ENCODE results near the gene TIAL1. TPM values are rescaled to one million over a fixed set of nuclear protein-coding genes. Genes with fewer than 3 reads are reported as not detected.

Gene TIAL1
- total RNA-seq, 1 experiment from 2014 or later: 220 TPM

DNA sequence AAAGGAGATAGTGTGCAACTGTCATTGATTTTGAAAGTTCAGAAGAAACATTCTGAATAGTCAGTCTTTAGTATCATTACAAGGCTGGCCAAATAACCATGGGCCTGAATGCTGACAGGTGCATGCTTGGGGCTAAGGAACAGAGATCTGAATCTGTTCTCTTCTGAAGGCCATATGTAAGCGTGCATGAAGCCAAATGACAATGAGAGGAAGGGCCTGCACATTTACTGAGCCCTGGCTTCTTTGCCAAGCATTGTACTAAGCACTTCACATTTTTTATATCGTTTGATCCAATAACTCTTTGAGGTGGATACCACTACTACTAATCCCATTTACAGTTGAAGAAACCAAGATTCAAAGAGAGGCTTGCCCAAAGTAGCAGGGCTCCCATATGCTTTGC, 22.5 kb upstream of the TIAL1 start (continued):
- TF ChIP-seq, protein P1, sequence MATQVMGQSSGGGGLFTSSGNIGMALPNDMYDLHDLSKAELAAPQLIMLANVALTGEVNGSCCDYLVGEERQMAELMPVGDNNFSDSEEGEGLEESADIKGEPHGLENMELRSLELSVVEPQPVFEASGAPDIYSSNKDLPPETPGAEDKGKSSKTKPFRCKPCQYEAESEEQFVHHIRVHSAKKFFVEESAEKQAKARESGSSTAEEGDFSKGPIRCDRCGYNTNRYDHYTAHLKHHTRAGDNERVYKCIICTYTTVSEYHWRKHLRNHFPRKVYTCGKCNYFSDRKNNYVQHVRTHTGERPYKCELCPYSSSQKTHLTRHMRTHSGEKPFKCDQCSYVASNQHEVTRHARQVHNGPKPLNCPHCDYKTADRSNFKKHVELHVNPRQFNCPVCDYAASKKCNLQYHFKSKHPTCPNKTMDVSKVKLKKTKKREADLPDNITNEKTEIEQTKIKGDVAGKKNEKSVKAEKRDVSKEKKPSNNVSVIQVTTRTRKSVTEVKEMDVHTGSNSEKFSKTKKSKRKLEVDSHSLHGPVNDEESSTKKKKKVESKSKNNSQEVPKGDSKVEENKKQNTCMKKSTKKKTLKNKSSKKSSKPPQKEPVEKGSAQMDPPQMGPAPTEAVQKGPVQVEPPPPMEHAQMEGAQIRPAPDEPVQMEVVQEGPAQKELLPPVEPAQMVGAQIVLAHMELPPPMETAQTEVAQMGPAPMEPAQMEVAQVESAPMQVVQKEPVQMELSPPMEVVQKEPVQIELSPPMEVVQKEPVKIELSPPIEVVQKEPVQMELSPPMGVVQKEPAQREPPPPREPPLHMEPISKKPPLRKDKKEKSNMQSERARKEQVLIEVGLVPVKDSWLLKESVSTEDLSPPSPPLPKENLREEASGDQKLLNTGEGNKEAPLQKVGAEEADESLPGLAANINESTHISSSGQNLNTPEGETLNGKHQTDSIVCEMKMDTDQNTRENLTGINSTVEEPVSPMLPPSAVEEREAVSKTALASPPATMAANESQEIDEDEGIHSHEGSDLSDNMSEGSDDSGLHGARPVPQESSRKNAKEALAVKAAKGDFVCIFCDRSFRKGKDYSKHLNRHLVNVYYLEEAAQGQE (IDR thresholded peaks at IDR 0.05; ENCODE audit: low read depth): no peak

DNA sequence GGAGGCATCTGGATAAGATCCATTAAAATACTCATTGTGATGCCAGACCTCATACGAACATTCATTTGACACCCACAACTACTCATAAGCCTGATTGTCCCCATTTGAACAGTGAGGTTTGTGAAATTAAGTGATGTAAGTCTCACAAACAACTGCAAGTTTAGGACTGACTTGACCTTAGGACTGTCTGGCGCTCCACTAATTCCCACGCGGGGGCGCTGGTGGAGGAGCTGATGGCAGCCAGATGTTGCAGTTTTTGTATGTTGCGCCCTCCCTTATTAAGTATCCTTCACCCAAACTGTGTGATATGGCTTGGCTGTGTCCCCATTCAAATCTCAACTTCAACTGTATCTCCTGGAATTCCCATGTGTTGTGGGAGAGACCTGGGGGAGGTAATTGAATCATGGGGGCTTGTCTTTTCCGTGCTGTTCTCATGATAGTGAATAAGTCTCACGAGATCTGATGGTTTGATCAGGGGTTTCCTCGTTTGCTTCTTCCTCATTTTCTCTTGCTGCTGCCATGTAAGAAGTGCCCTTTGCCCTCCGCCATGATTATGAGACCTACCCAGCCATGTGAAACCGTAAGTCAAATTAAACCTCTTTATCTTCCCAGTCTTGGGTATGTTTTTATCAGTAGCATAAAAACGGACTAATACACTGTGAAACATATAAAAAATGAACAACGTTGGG, 20.3 kb upstream of the TIAL1 start:
- RAD21 ChIA-PET (ENCODE audit: low non-redundant PET in 1 of 2, low total read pairs in 2 of 2, uncharacterized antibody in 2 of 2, unreplicated experiment in 2 of 2): no interaction called here
- no peaks in the 10 kb centered on the region for H3K79me2 ChIP-seq (ENCODE audit: insufficient read depth, low read length)
- H3K27me3 ChIP-seq (ENCODE audit: insufficient read depth, low read length): no peaks in the 10 kb centered on the region
- no peaks in the 10 kb centered on the region for H3K36me3 ChIP-seq (ENCODE audit: control insufficient read depth in 1 of 2, insufficient read depth in 2 of 2, low read length in 2 of 2)
- H3K27ac ChIP-seq (ENCODE audit: low read depth, low read length): no peak overlapping the region
- BruUV-seq (replicated peaks): no TSS peak
- no peak overlapping the region for H2AFZ ChIP-seq (ENCODE audit: low read depth, low read length, poor library complexity, severe bottlenecking)
- DNase-seq (ENCODE audit: low read depth, low spot score): no peak
- intact Hi-C loops (cut with micrococcal nuclease): no loop called here
- POLR2A ChIA-PET: interaction anchor here (0.8 kb wide), 1 partner anchor 20 kb away, joined by 3 read pairs; the partner anchor contains the start of gene TIAL1
- no peaks in the 10 kb centered on the region for H4K20me1 ChIP-seq (ENCODE audit: insufficient read depth)
- CTCF ChIA-PET: interaction anchor here (2.0 to 2.2 kb wide), 2 partner anchors 9 to 15 kb away, joined by 5 to 7 read pairs; no protein-coding TSS in a partner anchor
- no peaks in the 10 kb centered on the region for H3K9me3 ChIP-seq (ENCODE audit: control insufficient read depth in 1 of 2, insufficient read depth in 1 of 2, low read depth in 1 of 2, low read length in 2 of 2)
- TF ChIP-seq, protein P2, sequence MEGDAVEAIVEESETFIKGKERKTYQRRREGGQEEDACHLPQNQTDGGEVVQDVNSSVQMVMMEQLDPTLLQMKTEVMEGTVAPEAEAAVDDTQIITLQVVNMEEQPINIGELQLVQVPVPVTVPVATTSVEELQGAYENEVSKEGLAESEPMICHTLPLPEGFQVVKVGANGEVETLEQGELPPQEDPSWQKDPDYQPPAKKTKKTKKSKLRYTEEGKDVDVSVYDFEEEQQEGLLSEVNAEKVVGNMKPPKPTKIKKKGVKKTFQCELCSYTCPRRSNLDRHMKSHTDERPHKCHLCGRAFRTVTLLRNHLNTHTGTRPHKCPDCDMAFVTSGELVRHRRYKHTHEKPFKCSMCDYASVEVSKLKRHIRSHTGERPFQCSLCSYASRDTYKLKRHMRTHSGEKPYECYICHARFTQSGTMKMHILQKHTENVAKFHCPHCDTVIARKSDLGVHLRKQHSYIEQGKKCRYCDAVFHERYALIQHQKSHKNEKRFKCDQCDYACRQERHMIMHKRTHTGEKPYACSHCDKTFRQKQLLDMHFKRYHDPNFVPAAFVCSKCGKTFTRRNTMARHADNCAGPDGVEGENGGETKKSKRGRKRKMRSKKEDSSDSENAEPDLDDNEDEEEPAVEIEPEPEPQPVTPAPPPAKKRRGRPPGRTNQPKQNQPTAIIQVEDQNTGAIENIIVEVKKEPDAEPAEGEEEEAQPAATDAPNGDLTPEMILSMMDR (IDR thresholded peaks at IDR 0.05 in 2 of 3, conservative IDR thresholded peaks at IDR 0.05 in 1 of 3; ENCODE audit: borderline replicate concordance in 1 of 3, insufficient read depth in 1 of 3, low read depth in 2 of 3, low read length in 2 of 3): peak in 2 of 3 experiments; percentile 32 to 53; a peak in 4 of 6 replicates
- TF ChIP-seq RAD21 (IDR thresholded peaks at IDR 0.05; ENCODE audit: low read depth) (peak; percentile 53), ATF3 (IDR thresholded peaks at IDR 0.05) (no peak)
- no peak overlapping the region for H3K9ac ChIP-seq (ENCODE audit: low read length)
- H3K4me1 ChIP-seq (ENCODE audit: control insufficient read depth in 1 of 2, insufficient read depth in 2 of 2, low read length in 2 of 2): peaks cover 8 to 15% of the 10 kb centered on the region in 2 experiments
- H3K4me3 ChIP-seq (replicated peaks in 1 of 2; ENCODE audit: low read depth in 1 of 2, low read length in 2 of 2): no peak overlapping the region
- no peaks in the 10 kb centered on the region for H3K9me2 ChIP-seq (ENCODE audit: insufficient read depth)
- ATAC-seq: peak; percentile 65
- no peak overlapping the region for H3K4me2 ChIP-seq (ENCODE audit: low read length)
